Spleen (tissue), 11 donors: ENCODE results near the gene NSD1. TPM values are rescaled to one million over a fixed set of nuclear protein-coding genes. Genes with fewer than 3 reads are reported as not detected.

ENCODE experiments used
- DNase-seq: peaks from one replicate; pipeline ENCODE4 v3.0.0-alpha.2; 2020
- H3K27ac ChIP-seq, 8 donors: fragments of 200-600 bp; sonication (generic) in 7 of 8; 1 replicate in 4 of 8; 2 replicates in 4 of 8; pipeline versions ENCODE4 v1.5.0 to v1.8.0; 2016 to 2021; ENCODE audit warnings: inconsistent platforms in 4 of 8, mild to moderate bottlenecking in 4 of 8, moderate library complexity in 1 of 8
- H3K27me3 ChIP-seq, 7 donors: fragments of 200-600 bp; sonication (generic) in 6 of 7; replicated peaks in 1 of 7; 1 replicate in 4 of 7; 2 replicates in 3 of 7; pipeline versions ENCODE4 v1.5.0 to v1.8.0; 2016 to 2021; ENCODE audit warnings: inconsistent platforms in 3 of 7, mild to moderate bottlenecking in 1 of 7
- H3K36me3 ChIP-seq, 6 donors: fragments of 200-600 bp; sonication (generic) in 5 of 6; 1 replicate in 4 of 6; 2 replicates in 2 of 6; pipeline versions ENCODE4 v1.5.0 to v1.8.0; 2016 to 2021; ENCODE audit warnings: inconsistent platforms in 2 of 6
- H3K4me1 ChIP-seq, 6 donors: fragments of 200-600 bp; sonication (generic) in 5 of 6; 1 replicate in 3 of 6; 2 replicates in 3 of 6; pipeline versions ENCODE4 v1.5.0 to v1.8.0; 2016 to 2021; ENCODE audit warnings: inconsistent platforms in 3 of 6
- H3K4me3 ChIP-seq, 8 donors: fragments of 200-600 bp; sonication (generic) in 7 of 8; 1 replicate in 4 of 8; 2 replicates in 4 of 8; pipeline versions ENCODE4 v1.5.0 to v1.8.0; 2016 to 2021; ENCODE audit warnings: inconsistent platforms in 4 of 8, mild to moderate bottlenecking in 4 of 8, moderate library complexity in 2 of 8
- H3K9me3 ChIP-seq, 8 donors: fragments of 200-600 bp; sonication (generic) in 7 of 8; 1 replicate in 4 of 8; 2 replicates in 4 of 8; pipeline versions ENCODE4 v1.5.0 to v1.8.0; 2016 to 2021; ENCODE audit warnings: inconsistent platforms in 4 of 8
- POLR2A ChIP-seq, 3 donors: fragments of 450-650 bp; IDR thresholded peaks; one replicate each; pipeline ENCODE4 v1.5.1; 2017; ENCODE audit warnings: antibody characterized with exemption in 3 of 3, mild to moderate bottlenecking in 1 of 3
- POLR2AphosphoS5 ChIP-seq, 3 donors: sonication (generic); formaldehyde crosslinking; IDR thresholded peaks; one replicate each; pipeline ENCODE4 v1.5.1; 2017; ENCODE audit warnings: antibody characterized with exemption in 3 of 3
- WGBS, 5 donors: extraction: QIAGEN DNeasy Blood & Tissue Kit in 3 of 5; methylation state at CpG; one replicate each; pipeline versions ENCODE4 v1.1.5 to v1.1.7; 2013 to 2018; 5-methylcytosine and 5-hydroxymethylcytosine counted together
- intact Hi-C: fragments of 100-400 bp; cut with DNase I; formaldehyde crosslinking; loops from one replicate; pipeline ENCODE4 v1.15.0; 2023; ENCODE audit warnings: low total_unique reads
- polyA plus RNA-seq, 3 donors: library from polyadenylated mRNA; stranded (reverse); fragments of 200-250 nt; gene quantifications; one replicate each; pipeline ENCODE4 v1.2.1, GENCODE V29; 2013
- total RNA-seq, 7 donors: library from RNA; depleted of rRNA in 3 of 7; stranded (reverse); fragments of >200 nt in 3 of 7; fragmentation: NEBNext Ultra II Directional in 4 of 7; extraction: Animal tissue kit (Norgen Biotek cat#: 25700) in 4 of 7; gene quantifications; one replicate each; pipeline versions ENCODE4 v1.1.0 to v1.2.1, GENCODE V29; 2016 to 2021
- TF ChIP-seq, protein P1 (sequence below), 11 experiments: fragments of 200-600 bp in 7 of 11; fragments of 450-650 bp in 4 of 11; sonication (generic) in 4 of 11; IDR thresholded peaks in 8 of 11; conservative IDR thresholded peaks in 3 of 11; 1 replicate in 7 of 11; 2 replicates in 4 of 11; pipeline versions ENCODE4 v1.4.0 to v1.8.0; 2016 to 2021; ENCODE audit warnings: antibody characterized with exemption in 11 of 11, inconsistent platforms in 4 of 11, mild to moderate bottlenecking in 1 of 11
- donor health status: healthy with polysubstance abuse.
- donor health status: DM: no; HTN: no; CAD: no; lungs with moderate emphysema.
- donor health status: DM: no; HTN: no; CAD: no.
- donor health status: Bipolar disorder and iron deficiency.
- donor health status: healthy.
- donor health status: DM: no; HTN: no; CAD: no.
- donor health status: DM: yes; HTN: yes; CAD: no.

NSD1 gene
- total and polyA plus RNA-seq, 10 donors: 4.1 to 130 (median 69.1) TPM

DNA sequence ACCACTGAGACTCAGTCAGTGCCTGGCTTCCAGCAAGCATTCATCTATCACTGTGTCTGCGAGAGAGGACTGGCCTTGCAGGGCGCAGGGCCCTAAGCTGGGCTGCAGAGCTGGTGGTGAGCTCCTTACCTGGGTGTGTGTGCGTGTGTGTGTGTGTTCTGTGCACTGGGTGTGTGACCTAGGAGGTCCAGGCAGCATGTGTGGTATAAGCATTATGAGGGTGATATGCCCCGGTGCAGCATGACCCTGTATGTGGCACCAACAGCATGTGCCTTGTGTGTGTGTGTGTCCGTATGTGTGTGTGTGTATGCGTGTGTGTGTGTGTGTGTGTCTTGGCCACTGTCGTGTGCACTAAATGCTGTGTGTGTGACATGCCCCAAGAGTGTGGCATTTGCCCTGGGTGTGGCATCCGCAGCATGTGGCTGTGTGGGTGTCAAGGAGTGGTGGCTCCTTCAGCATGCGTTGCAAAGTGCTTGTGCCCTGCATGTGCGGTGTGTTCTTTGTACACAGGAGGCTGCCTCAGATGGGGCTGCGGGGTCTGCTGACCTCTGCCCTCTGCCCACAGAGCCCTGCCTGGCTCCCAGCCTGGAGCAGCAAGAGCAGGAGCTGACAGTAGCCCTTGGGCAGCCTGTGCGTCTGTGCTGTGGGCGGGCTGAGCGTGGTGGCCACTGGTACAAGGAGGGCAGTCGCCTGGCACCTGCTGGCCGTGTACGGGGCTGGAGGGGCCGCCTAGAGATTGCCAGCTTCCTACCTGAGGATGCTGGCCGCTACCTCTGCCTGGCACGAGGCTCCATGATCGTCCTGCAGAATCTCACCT lies 43.5 kb upstream of the NSD1 start:
- TF ChIP-seq, protein P1, sequence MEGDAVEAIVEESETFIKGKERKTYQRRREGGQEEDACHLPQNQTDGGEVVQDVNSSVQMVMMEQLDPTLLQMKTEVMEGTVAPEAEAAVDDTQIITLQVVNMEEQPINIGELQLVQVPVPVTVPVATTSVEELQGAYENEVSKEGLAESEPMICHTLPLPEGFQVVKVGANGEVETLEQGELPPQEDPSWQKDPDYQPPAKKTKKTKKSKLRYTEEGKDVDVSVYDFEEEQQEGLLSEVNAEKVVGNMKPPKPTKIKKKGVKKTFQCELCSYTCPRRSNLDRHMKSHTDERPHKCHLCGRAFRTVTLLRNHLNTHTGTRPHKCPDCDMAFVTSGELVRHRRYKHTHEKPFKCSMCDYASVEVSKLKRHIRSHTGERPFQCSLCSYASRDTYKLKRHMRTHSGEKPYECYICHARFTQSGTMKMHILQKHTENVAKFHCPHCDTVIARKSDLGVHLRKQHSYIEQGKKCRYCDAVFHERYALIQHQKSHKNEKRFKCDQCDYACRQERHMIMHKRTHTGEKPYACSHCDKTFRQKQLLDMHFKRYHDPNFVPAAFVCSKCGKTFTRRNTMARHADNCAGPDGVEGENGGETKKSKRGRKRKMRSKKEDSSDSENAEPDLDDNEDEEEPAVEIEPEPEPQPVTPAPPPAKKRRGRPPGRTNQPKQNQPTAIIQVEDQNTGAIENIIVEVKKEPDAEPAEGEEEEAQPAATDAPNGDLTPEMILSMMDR (IDR thresholded peaks at IDR 0.05 in 8 of 11, conservative IDR thresholded peaks at IDR 0.05 in 3 of 11): no peak
- TF ChIP-seq POLR2A (IDR thresholded peaks at IDR 0.05) (no peak), POLR2AphosphoS5 (IDR thresholded peaks at IDR 0.05) (no peak)
- intact Hi-C loops: no loop called here
- 74 to 94% (median 80%) methylated on average over 15 to 21 of the region's 21 CpGs for WGBS, 5 donors
- peaks cover 6 to 83% (median 27%) of the 10 kb centered on the region in 6 donors for H3K4me1 ChIP-seq
- H3K27me3 ChIP-seq: peaks cover 0 to 26% (median 0%) of the 10 kb centered on the region in 7 donors
- H3K9me3 ChIP-seq: no peaks in the 10 kb centered on the region
- H3K27ac ChIP-seq: peak overlapping the region in 5 of 8 donors; percentile 42 to 71 (median 53)
- no peak for DNase-seq
- H3K36me3 ChIP-seq: peaks cover 0 to 25% (median 0%) of the 10 kb centered on the region in 6 donors
- peak overlapping the region in 1 of 8 donors; percentile 1 for H3K4me3 ChIP-seq

DNA sequence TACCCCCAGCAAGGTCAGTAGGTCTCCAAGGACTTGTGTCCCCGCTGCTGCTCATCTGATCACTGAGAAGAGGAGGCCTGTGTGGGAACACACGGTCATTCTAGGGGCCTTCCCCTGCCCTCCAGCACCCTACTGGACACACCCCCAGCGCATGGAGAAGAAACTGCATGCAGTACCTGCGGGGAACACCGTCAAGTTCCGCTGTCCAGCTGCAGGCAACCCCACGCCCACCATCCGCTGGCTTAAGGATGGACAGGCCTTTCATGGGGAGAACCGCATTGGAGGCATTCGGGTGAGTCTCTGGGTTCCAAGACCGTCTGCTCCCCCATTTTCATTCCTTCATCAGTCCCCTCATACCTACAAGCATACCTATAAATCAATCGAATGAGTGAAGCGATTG lies 42.8 kb upstream of the NSD1 start:
- H3K27ac ChIP-seq: peak overlapping the region in 3 of 8 donors; percentile 5 to 71 (median 30)
- H3K36me3 ChIP-seq: peaks cover 0 to 25% (median 0%) of the 10 kb centered on the region in 6 donors
- H3K9me3 ChIP-seq: no peaks in the 10 kb centered on the region
- intact Hi-C loops: no loop called here
- H3K4me1 ChIP-seq: peaks cover 6 to 85% (median 33%) of the 10 kb centered on the region in 6 donors
- TF ChIP-seq POLR2AphosphoS5 (IDR thresholded peaks at IDR 0.05): no peak
- TF ChIP-seq POLR2A (IDR thresholded peaks at IDR 0.05): no peak
- TF ChIP-seq, protein P1 (IDR thresholded peaks at IDR 0.05 in 8 of 11, conservative IDR thresholded peaks at IDR 0.05 in 3 of 11): no peak
- H3K27me3 ChIP-seq: peaks cover 0 to 26% (median 0%) of the 10 kb centered on the region in 7 donors
- WGBS, 5 donors: 87 to 97% (median 90%) methylated on average over 12 to 13 of the region's 13 CpGs
- no peak for DNase-seq
- no peak overlapping the region for H3K4me3 ChIP-seq

DNA sequence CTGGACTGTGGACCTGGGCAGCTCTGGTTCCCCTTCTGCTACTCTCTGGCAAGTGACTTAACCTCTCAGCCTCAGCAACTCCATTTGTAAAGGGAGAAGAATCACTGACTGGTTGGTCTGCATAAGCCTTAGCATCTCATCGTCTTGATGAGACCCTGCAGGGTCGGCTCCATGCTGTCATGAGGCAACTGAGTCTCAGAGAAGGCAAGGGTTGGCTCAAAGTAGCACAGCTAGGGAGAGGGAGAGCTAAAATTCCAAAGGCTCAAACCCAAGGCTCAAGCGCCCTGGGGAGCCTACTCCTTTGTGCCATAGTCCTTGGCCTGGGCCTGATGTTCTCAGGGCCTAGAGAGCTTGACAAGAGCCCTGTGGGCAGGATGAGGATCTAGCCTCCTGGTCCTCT lies 42.3 kb upstream of the NSD1 start:
- Histone ChIP-seq H3K36me3 (peaks cover 0 to 25% (median 0%) of the 10 kb centered on the region in 6 donors), H3K27ac (peak overlapping the region in 2 of 8 donors; percentile 30 to 71), H3K4me1 (peaks cover 6 to 85% (median 35%) of the 10 kb centered on the region in 6 donors), H3K9me3 (no peaks in the 10 kb centered on the region), H3K27me3 (peaks cover 0 to 25% (median 0%) of the 10 kb centered on the region in 7 donors), H3K4me3 (no peak overlapping the region)
- intact Hi-C loops: no loop called here
- WGBS, 5 donors: 84 to 93% (median 88%) methylated on average over 2 to 3 of the region's 3 CpGs
- DNase-seq: no peak
- TF ChIP-seq POLR2A (IDR thresholded peaks at IDR 0.05) (no peak), POLR2AphosphoS5 (IDR thresholded peaks at IDR 0.05) (no peak)
- TF ChIP-seq, protein P1 (IDR thresholded peaks at IDR 0.05 in 8 of 11, conservative IDR thresholded peaks at IDR 0.05 in 3 of 11): no peak
